ENCODE data around the gene BRWD1.

BRWD1 gene

GRCh38 chr21:39318091-39318959 is 4.9 kb upstream of the BRWD1 start:
- TF ChIP-seq, protein P1, sequence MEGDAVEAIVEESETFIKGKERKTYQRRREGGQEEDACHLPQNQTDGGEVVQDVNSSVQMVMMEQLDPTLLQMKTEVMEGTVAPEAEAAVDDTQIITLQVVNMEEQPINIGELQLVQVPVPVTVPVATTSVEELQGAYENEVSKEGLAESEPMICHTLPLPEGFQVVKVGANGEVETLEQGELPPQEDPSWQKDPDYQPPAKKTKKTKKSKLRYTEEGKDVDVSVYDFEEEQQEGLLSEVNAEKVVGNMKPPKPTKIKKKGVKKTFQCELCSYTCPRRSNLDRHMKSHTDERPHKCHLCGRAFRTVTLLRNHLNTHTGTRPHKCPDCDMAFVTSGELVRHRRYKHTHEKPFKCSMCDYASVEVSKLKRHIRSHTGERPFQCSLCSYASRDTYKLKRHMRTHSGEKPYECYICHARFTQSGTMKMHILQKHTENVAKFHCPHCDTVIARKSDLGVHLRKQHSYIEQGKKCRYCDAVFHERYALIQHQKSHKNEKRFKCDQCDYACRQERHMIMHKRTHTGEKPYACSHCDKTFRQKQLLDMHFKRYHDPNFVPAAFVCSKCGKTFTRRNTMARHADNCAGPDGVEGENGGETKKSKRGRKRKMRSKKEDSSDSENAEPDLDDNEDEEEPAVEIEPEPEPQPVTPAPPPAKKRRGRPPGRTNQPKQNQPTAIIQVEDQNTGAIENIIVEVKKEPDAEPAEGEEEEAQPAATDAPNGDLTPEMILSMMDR (IDR thresholded peaks at IDR 0.05), result no peak
- DNase-seq (ENCODE audit: low spot score), result no peak
- H3K27ac ChIP-seq, result no peak overlapping the region
- H3K4me3 ChIP-seq, result no peak overlapping the region

- H3K4me3 ChIP-seq, result no peak overlapping the region
- no peak overlapping the region for H3K27ac ChIP-seq
- no peak for DNase-seq (ENCODE audit: low spot score)
- TF ChIP-seq, protein P1 (IDR thresholded peaks at IDR 0.05), result no peak
Measured at GRCh38 chr21:39317134-39318090, 4.0 kb upstream of the BRWD1 start.

- no peak for DNase-seq (ENCODE audit: low spot score)
- no peak overlapping the region for H3K27ac ChIP-seq
- TF ChIP-seq, protein P1 (IDR thresholded peaks at IDR 0.05), result no peak
Measured at GRCh38 chr21:39316729-39317128, 3.3 kb upstream of the BRWD1 start.

GRCh38 chr21:39315603-39316445 is 2.4 kb upstream of the BRWD1 start:
- no peak overlapping the region for H3K4me3 ChIP-seq
- DNase-seq (ENCODE audit: low spot score), result no peak
- TF ChIP-seq, protein P1 (IDR thresholded peaks at IDR 0.05), result no peak
- no peak overlapping the region for H3K27ac ChIP-seq

More at GRCh38 chr21:39316729-39317128, 3.3 kb upstream of the BRWD1 start:
- H3K4me3 ChIP-seq, result no peak overlapping the region

- DNase-seq (ENCODE audit: low spot score), result no peak
- H3K27ac ChIP-seq, result peak overlapping the region; percentile 78 to 96
- TF ChIP-seq, protein P1 (IDR thresholded peaks at IDR 0.05), result no peak
- H3K4me3 ChIP-seq, result peak overlapping the region; percentile 94
Measured at GRCh38 chr21:39314143-39315027, 953 bp upstream of the BRWD1 start.
